HepG2 (cell line): Measurements from ENCODE around the gene PAPOLA. TPM values are rescaled to one million over a fixed set of nuclear protein-coding genes. Genes with fewer than 3 reads are reported as not detected.

Source experiments
- ATAC-seq: fragments of 200-7000 bp; cut with Tn5 transposase; 3 replicates; pipeline ENCODE4 v1.9.1; 2020; ENCODE audit warnings: mild to moderate bottlenecking, moderate library complexity
- BruUV-seq: library from RNA; stranded (reverse); fragments of 400-500 nt; replicated peaks from 2 replicates; lab custom pipeline; 2021; lab: Mats Ljungman, UMichigan
- CTCF ChIA-PET: fragments of 300-600 bp; formaldehyde crosslinking; extraction: SDS; loops from one replicate; lab custom pipeline; 2021; ENCODE audit warnings: low total read pairs, inconsistent platforms, low intra/inter-chr PET ratio; lab: Yijun Ruan, JAX
- POLR2A ChIA-PET: fragments of 350-600 bp; sonication (Branson Sonifier 250); formaldehyde crosslinking; loops from one replicate; lab custom pipeline; 2020; ENCODE audit warnings: antibody characterized with exemption, inconsistent platforms; lab: Yijun Ruan, JAX
- DNase-seq: peaks from one replicate; pipeline ENCODE4 v3.0.0-alpha.2; 2015; ENCODE audit warnings: low spot score
- FAIRE-seq: peaks from 3 replicates; lab custom pipeline; 2011; peaks lifted over from hg19 to GRCh38; lab: Jason Lieb, UNC
- H2AFZ ChIP-seq: one replicate; pipeline ENCODE4 v1.6.1; 2011; ENCODE audit warnings: low read length, inconsistent platforms
- H3K27ac ChIP-seq: fragments of 300-600 bp; 3 replicates; pipeline ENCODE4 v1.8.0; 2011; ENCODE audit warnings: mixed run types, mild to moderate bottlenecking, mixed read lengths, low read length, inconsistent platforms; ENCODE audit not compliant: insufficient read depth; ENCODE audit errors: extremely low read length
- H3K27me3 ChIP-seq, 2 experiments: fragments of 200-600 bp in 1 of 2; 2 replicates in 1 of 2; 3 replicates in 1 of 2; pipeline versions ENCODE4 v1.6.0 to v1.8.0; 2011; ENCODE audit warnings: low read length in 2 of 2, mild to moderate bottlenecking in 2 of 2, moderate library complexity in 2 of 2, inconsistent platforms in 1 of 2; ENCODE audit not compliant: insufficient read depth in 2 of 2, control insufficient read depth in 1 of 2
- H3K36me3 ChIP-seq, 2 experiments: fragments of 200-600 bp in 1 of 2; replicated peaks in 1 of 2; 2 replicates in 1 of 2; 3 replicates in 1 of 2; pipeline versions ENCODE4 v1.5.1 to v1.8.0; 2011; ENCODE audit warnings: low read length in 2 of 2, inconsistent platforms in 1 of 2; ENCODE audit not compliant: insufficient read depth in 2 of 2, control insufficient read depth in 1 of 2
- H3K4me1 ChIP-seq: 2 replicates; pipeline ENCODE4 v1.5.1; 2012; ENCODE audit warnings: low read length, inconsistent platforms; ENCODE audit not compliant: insufficient read depth
- H3K4me2 ChIP-seq: 2 replicates; pipeline ENCODE4 v1.6.0; 2011; ENCODE audit warnings: low read depth, low read length, inconsistent platforms
- H3K4me3 ChIP-seq, 3 experiments: fragments of 200-600 bp in 1 of 3; sonication (generic), shearing (Covaris generic) in 1 of 3; replicated peaks in 1 of 3; 2 replicates each; pipeline ENCODE4 v1.5.1; 2011 to 2016; ENCODE audit warnings: low read length in 3 of 3, inconsistent platforms in 2 of 3, low read depth in 2 of 3, mild to moderate bottlenecking in 2 of 3, control low read depth in 1 of 3, mixed read lengths in 1 of 3; ENCODE audit not compliant: insufficient read depth in 1 of 3
- H3K79me2 ChIP-seq: one replicate; pipeline ENCODE4 v1.6.1; 2011; ENCODE audit warnings: low read length, inconsistent platforms; ENCODE audit not compliant: insufficient read depth
- H3K9ac ChIP-seq: 2 replicates; pipeline ENCODE4 v1.6.0; 2011; ENCODE audit warnings: mild to moderate bottlenecking, low read depth, low read length, inconsistent platforms; ENCODE audit not compliant: insufficient read depth
- H3K9me3 ChIP-seq: 2 replicates; pipeline ENCODE4 v1.5.1; 2012; ENCODE audit warnings: mild to moderate bottlenecking, low read length
- H4K20me1 ChIP-seq: 2 replicates; pipeline ENCODE4 v1.6.0; 2011; ENCODE audit warnings: inconsistent platforms, mild to moderate bottlenecking, low read length, moderate library complexity; ENCODE audit not compliant: insufficient read depth
- CBX2 ChIP-seq, 2 experiments: fragments of 200-600 bp in 1 of 2; sonication (generic); formaldehyde crosslinking in 1 of 2; IDR thresholded peaks; 2 replicates each; pipeline versions ENCODE4 v1.7.0 to v1.8.1; 2018 to 2022; ENCODE audit warnings: low read depth in 2 of 2, low read length in 1 of 2, mild to moderate bottlenecking in 1 of 2, missing genetic modification reagents in 1 of 2
- CEBPB ChIP-seq: IDR thresholded peaks from 2 replicates; pipeline ENCODE4 v1.6.1; 2011; ENCODE audit warnings: low read depth, low read length, improper control_type of control experiment, borderline replicate concordance
- GMEB1 ChIP-seq: sonication (generic); formaldehyde crosslinking; IDR thresholded peaks from 2 replicates; pipeline ENCODE4 v1.5.1; 2020; ENCODE audit warnings: missing genetic modification reagents, mild to moderate bottlenecking, borderline replicate concordance
- JUN ChIP-seq: sonication (generic); formaldehyde crosslinking; IDR thresholded peaks from 2 replicates; pipeline ENCODE4 v1.4.0; 2020; ENCODE audit warnings: mild to moderate bottlenecking, missing genetic modification reagents
- MYC ChIP-seq: sonication (generic); formaldehyde crosslinking; IDR thresholded peaks from 2 replicates; pipeline ENCODE4 v1.9.0; 2021; ENCODE audit warnings: missing genetic modification reagents, borderline replicate concordance
- NPAS2 ChIP-seq: sonication (generic); formaldehyde crosslinking; IDR thresholded peaks from 2 replicates; pipeline ENCODE4 v1.8.0; 2022; ENCODE audit warnings: mild to moderate bottlenecking, missing genetic modification reagents, borderline replicate concordance
- RFX5 ChIP-seq: IDR thresholded peaks from 2 replicates; pipeline ENCODE4 v1.6.1; 2011; ENCODE audit warnings: low read depth, low read length, improper control_type of control experiment
- TAF1 ChIP-seq: sonication (generic); formaldehyde crosslinking; IDR thresholded peaks from 2 replicates; pipeline ENCODE4 v1.4.0; 2020; ENCODE audit warnings: missing genetic modification reagents
- TFDP1 ChIP-seq: IDR thresholded peaks from 2 replicates; pipeline ENCODE4 v1.6.1; 2016; ENCODE audit warnings: missing compliant biosample characterization, missing genetic modification reagents, borderline replicate concordance
- WIZ ChIP-seq: sonication (generic); formaldehyde crosslinking; IDR thresholded peaks from 2 replicates; pipeline ENCODE4 v1.5.1; 2020; ENCODE audit warnings: mild to moderate bottlenecking, missing genetic modification reagents
- ZNF235 ChIP-seq: sonication (generic); formaldehyde crosslinking; IDR thresholded peaks from 2 replicates; pipeline ENCODE4 v1.8.1; 2023; ENCODE audit warnings: mild to moderate bottlenecking, missing genetic modification reagents, borderline replicate concordance
- ZNF256 ChIP-seq: sonication (generic); formaldehyde crosslinking; conservative IDR thresholded peaks from 2 replicates; pipeline ENCODE4 v1.4.0; 2020; ENCODE audit warnings: missing genetic modification reagents
- ZNF615 ChIP-seq: sonication (generic); formaldehyde crosslinking; IDR thresholded peaks from 2 replicates; pipeline ENCODE4 v1.5.0; 2020; ENCODE audit warnings: mild to moderate bottlenecking, missing genetic modification reagents, borderline replicate concordance
- WGBS: methylation state at CpG from one replicate; pipeline ENCODE4 v1.1.6; 2017; ENCODE audit warnings: low lambda C conversion rate; 5-methylcytosine and 5-hydroxymethylcytosine counted together
- in situ Hi-C: cut with HindIII; loops from 2 replicates; pipeline ENCODE4 v1.10.0; 2017; ENCODE audit warnings: low pct_unique_long_range_greater_than_20kb; ENCODE audit not compliant: extremely low pct_ligation_motif_present
- intact Hi-C: fragments of 100-400 bp; cut with micrococcal nuclease; formaldehyde crosslinking; loops from one replicate; pipeline ENCODE4 v1.10.0; 2022; ENCODE audit not compliant: unreplicated experiment
- polyA plus RNA-seq, 8 experiments: library from polyadenylated mRNA; depleted of rRNA in 3 of 8; stranded (reverse) in 7 of 8; unstranded in 1 of 8; fragments of >200 nt; fragmentation: Illumina TruSeq in 4 of 8; extraction: Trizol in 4 of 8; gene quantifications; 2 replicates each; pipeline versions ENCODE4 v1.2.1 to v1.2.3, GENCODE V29; 2011 to 2016; ENCODE audit warnings: low read depth in 4 of 8, missing spikeins in 1 of 8, mixed read lengths in 1 of 8; ENCODE audit not compliant: insufficient read depth in 1 of 8
- total RNA-seq, 5 experiments: library from RNA; depleted of rRNA; stranded (reverse); fragments of >200 nt; fragmentation: Illumina TruSeq; extraction: Trizol; gene quantifications; 2 replicates each; pipeline ENCODE4 v1.2.3, GENCODE V29; 2016; ENCODE audit warnings: low read depth in 1 of 5
- TF ChIP-seq, protein P1 (sequence below): sonication (generic); formaldehyde crosslinking; IDR thresholded peaks from 2 replicates; pipeline ENCODE4 v1.4.0; 2020; ENCODE audit warnings: missing genetic modification reagents, mild to moderate bottlenecking, borderline replicate concordance
- TF ChIP-seq, protein P2 (sequence below): sonication (generic); formaldehyde crosslinking; IDR thresholded peaks from 2 replicates; pipeline ENCODE4 v1.8.1; 2023; ENCODE audit warnings: mild to moderate bottlenecking, missing genetic modification reagents

Gene PAPOLA
- total and polyA plus RNA-seq, 2 of the 13 experiments (the other 11 are each of a cell fraction or from before 2014, with no cell fraction given): 103 to 151 TPM

GRCh38 chr14:96538097-96538989 is 36.2 kb downstream of the PAPOLA start:
- no peaks in the 10 kb centered on the region for H3K79me2 ChIP-seq
- H4K20me1 ChIP-seq: no peaks in the 10 kb centered on the region
- H3K27me3 ChIP-seq: no peaks in the 10 kb centered on the region
- ATAC-seq (no peak), DNase-seq (no peak), FAIRE-seq (no peak)
- peak overlapping the region; percentile 50 for H3K4me2 ChIP-seq
- no TSS peak for BruUV-seq
- no peak overlapping the region; a peak in 1 of 6 replicates for H3K4me3 ChIP-seq
- in situ Hi-C loops: no loop called here
- ChIA-PET CTCF (no interaction called here), POLR2A (no interaction called here)
- H2AFZ ChIP-seq: no peak overlapping the region
- H3K9ac ChIP-seq: no peak overlapping the region
- H3K4me1 ChIP-seq: peaks cover 46% of the 10 kb centered on the region
- H3K9me3 ChIP-seq: no peaks in the 10 kb centered on the region
- H3K27ac ChIP-seq: no peak overlapping the region
- intact Hi-C loops: no loop called here
- 73% methylated on average over 3 of the region's 3 CpGs for WGBS
- H3K36me3 ChIP-seq: peaks cover 0 to 26% of the 10 kb centered on the region in 2 experiments; a peak in 4 of 5 replicates
- no peak for TF ChIP-seq JUN (CRISPR knock-in tag)
- no peak for TF ChIP-seq CEBPB
- no peak for TF ChIP-seq TFDP1 (CRISPR knock-in tag)
- TF ChIP-seq ZNF256: no peak
- TF ChIP-seq TAF1 (CRISPR knock-in tag): no peak
- TF ChIP-seq GMEB1 (CRISPR knock-in tag): no peak
- TF ChIP-seq CBX2 (IDR thresholded peaks at IDR 0.05; ENCODE audit: low read depth, low read length): no peak
- no peak for TF ChIP-seq CBX2 (CRISPR knock-in tag; IDR thresholded peaks at IDR 0.05; ENCODE audit: low read depth)
- TF ChIP-seq, protein P1, sequence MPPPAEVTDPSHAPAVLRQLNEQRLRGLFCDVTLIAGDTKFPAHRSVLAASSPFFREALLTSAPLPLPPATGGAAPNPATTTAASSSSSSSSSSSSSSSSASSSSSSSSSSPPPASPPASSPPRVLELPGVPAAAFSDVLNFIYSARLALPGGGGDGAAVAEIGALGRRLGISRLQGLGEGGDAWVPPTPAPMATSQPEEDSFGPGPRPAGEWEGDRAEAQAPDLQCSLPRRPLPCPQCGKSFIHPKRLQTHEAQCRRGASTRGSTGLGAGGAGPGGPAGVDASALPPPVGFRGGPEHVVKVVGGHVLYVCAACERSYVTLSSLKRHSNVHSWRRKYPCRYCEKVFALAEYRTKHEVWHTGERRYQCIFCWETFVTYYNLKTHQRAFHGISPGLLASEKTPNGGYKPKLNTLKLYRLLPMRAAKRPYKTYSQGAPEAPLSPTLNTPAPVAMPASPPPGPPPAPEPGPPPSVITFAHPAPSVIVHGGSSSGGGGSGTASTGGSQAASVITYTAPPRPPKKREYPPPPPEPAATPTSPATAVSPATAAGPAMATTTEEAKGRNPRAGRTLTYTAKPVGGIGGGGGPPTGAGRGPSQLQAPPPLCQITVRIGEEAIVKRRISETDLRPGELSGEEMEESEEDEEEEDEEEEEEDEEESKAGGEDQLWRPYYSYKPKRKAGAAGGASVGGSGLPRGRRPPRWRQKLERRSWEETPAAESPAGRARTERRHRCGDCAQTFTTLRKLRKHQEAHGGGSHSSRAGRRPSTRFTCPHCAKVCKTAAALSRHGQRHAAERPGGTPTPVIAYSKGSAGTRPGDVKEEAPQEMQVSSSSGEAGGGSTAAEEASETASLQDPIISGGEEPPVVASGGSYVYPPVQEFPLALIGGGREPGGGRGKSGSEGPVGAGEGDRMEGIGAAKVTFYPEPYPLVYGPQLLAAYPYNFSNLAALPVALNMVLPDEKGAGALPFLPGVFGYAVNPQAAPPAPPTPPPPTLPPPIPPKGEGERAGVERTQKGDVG (CRISPR knock-in tag): no peak
- no peak for TF ChIP-seq ZNF615
- TF ChIP-seq NPAS2 (CRISPR knock-in tag): no peak
- TF ChIP-seq WIZ (CRISPR knock-in tag): no peak
- TF ChIP-seq, protein P2, sequence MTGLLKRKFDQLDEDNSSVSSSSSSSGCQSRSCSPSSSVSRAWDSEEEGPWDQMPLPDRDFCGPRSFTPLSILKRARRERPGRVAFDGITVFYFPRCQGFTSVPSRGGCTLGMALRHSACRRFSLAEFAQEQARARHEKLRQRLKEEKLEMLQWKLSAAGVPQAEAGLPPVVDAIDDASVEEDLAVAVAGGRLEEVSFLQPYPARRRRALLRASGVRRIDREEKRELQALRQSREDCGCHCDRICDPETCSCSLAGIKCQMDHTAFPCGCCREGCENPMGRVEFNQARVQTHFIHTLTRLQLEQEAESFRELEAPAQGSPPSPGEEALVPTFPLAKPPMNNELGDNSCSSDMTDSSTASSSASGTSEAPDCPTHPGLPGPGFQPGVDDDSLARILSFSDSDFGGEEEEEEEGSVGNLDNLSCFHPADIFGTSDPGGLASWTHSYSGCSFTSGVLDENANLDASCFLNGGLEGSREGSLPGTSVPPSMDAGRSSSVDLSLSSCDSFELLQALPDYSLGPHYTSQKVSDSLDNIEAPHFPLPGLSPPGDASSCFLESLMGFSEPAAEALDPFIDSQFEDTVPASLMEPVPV (CRISPR knock-in tag): no peak
- TF ChIP-seq MYC: no peak
- TF ChIP-seq ZNF235 (CRISPR knock-in tag): no peak
- no peak for TF ChIP-seq RFX5
